Karpas-422 (cell line): ENCODE data around the gene RC3H2. TPM values are rescaled to one million over a fixed set of nuclear protein-coding genes. Genes with fewer than 3 reads are reported as not detected.

Source experiments
- DNase-seq: peaks from one replicate; pipeline ENCODE4 v3.0.0-alpha.2; 2015
- H2AFZ ChIP-seq: fragments of 200-600 bp; sonication (generic); 2 replicates; pipeline ENCODE4 v1.6.1; 2014; ENCODE audit warnings: antibody characterized with exemption, low read length, mixed read lengths
- H3K27ac ChIP-seq: fragments of 200-600 bp; sonication (generic); 2 replicates; pipeline ENCODE4 v1.5.1; 2014; ENCODE audit warnings: mild to moderate bottlenecking, low read length, moderate library complexity
- H3K27me3 ChIP-seq: fragments of 200-600 bp; sonication (generic); 2 replicates; pipeline ENCODE4 v1.6.1; 2014; ENCODE audit warnings: low read length, mixed read lengths
- H3K36me3 ChIP-seq: fragments of 200-600 bp; sonication (generic); 2 replicates; pipeline ENCODE4 v1.6.1; 2014; ENCODE audit warnings: low read length, mixed read lengths; ENCODE audit not compliant: insufficient read depth
- H3K4me1 ChIP-seq: fragments of 200-600 bp; sonication (generic); 2 replicates; pipeline ENCODE4 v1.6.1; 2014; ENCODE audit warnings: mild to moderate bottlenecking, low read length, mixed read lengths
- H3K4me2 ChIP-seq: fragments of 200-600 bp; sonication (generic); 2 replicates; pipeline ENCODE4 v1.6.1; 2014; ENCODE audit warnings: low read length, low read depth, mild to moderate bottlenecking; ENCODE audit not compliant: poor library complexity, severe bottlenecking
- H3K4me3 ChIP-seq: fragments of 200-600 bp; sonication (generic); 2 replicates; pipeline ENCODE4 v1.5.1; 2014; ENCODE audit warnings: mild to moderate bottlenecking, antibody characterized with exemption, low read length, mixed read lengths
- H3K79me2 ChIP-seq: fragments of 200-600 bp; sonication (generic); 2 replicates; pipeline ENCODE4 v1.6.1; 2014; ENCODE audit warnings: mild to moderate bottlenecking, low read length, mixed read lengths
- H3K9ac ChIP-seq: fragments of 200-600 bp; sonication (generic); 2 replicates; pipeline ENCODE4 v1.6.0; 2014; ENCODE audit warnings: low read length
- H3K9me2 ChIP-seq: fragments of 200-600 bp; sonication (generic), shearing (Covaris generic); replicated peaks from 2 replicates; pipeline ENCODE4 v1.6.0; 2014; ENCODE audit warnings: mild to moderate bottlenecking, low read length, moderate library complexity; ENCODE audit not compliant: insufficient read depth
- H3K9me3 ChIP-seq: fragments of 300-700, 200-600 bp; sonication (generic); 2 replicates; pipeline ENCODE4 v1.6.1; 2014; ENCODE audit warnings: low read length, mixed read lengths
- H4K20me1 ChIP-seq: fragments of 200-600 bp; sonication (generic); 2 replicates; pipeline ENCODE4 v1.6.1; 2014; ENCODE audit warnings: mild to moderate bottlenecking, antibody characterized with exemption, low read length, low read depth; ENCODE audit not compliant: insufficient read depth
- total RNA-seq: library from RNA; depleted of rRNA; stranded (reverse); fragments of >200 nt; shearing (Covaris generic); gene quantifications from 2 replicates; pipeline ENCODE4 v1.2.3, GENCODE V29; 2014; ENCODE audit warnings: low replicate concordance

The RC3H2 gene
- total RNA-seq, 1 experiment from 2014 or later: 93.8 TPM

DNA sequence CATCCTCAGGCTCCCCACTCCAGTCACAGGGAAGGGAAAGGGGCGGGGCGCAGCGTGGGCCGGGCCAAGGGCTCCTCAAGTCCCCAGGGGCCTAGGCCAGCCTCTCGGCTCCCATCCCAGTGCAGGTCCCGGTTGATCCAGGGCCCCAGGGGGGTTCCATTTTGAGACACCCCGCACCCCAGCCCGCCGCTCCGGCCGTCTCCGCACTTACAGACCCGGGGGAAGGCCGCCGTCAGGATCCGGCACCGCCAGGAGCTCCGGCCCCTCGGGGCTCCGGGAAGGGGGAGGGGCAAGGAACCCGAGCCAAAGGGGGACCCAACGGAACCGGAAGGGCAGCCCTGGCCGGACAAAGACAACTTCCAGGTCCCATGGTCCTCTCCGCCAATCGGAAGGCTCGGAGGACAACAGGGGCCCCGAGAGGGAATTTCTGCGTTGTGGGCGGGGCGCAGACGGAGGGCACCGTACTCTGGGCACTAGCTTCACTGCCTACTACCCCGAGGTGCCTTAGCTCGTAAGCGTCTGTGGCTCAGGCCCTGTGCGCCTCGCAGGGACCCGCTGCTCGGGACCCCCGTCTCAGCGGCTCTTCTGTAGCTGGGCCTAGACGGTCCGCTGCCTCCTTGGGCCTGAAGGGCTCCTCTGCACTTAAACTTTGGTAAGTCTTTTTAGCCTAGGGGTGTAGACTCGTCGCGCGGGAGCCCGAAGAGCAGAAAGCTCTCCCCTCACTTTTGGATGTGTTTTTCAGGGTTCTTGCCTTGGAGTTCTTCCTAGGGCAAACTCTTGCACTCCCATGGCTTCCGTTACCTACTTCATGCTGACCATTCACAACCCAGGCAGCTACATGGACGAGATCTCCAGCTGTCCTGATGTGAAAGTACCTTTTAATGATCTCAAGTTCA is 26.3 kb upstream of the RC3H2 start, which contains the start of gene ZBTB26:
ZBTB26 (minus strand) TSS at position 287 of the 896 bp plus-strand sequence. CDS start 11,578 bp downstream, outside the sequence.
- Histone ChIP-seq H3K9me2 (no peaks in the 10 kb centered on the region), H3K79me2 (peaks cover 95% of the 10 kb centered on the region), H3K9ac (peak within 1 kb of the TSS; percentile 90), H2AFZ (peak within 1 kb of the TSS; percentile 43; the same call in 1 of the 2 replicates), H3K4me2 (peak within 1 kb of the TSS; percentile 77), H3K9me3 (no peaks in the 10 kb centered on the region), H3K27me3 (no peaks in the 10 kb centered on the region), H3K27ac (peak within 1 kb of the TSS; percentile 77), H3K4me3 (peak within 1 kb of the TSS; percentile 84), H4K20me1 (0 out of 2 replicates have a peak, but pooled peaks cover 3% of the 10 kb centered on the region), H3K36me3 (peaks cover 18% of the 10 kb centered on the region), H3K4me1 (peaks cover 24% of the 10 kb centered on the region)
- DNase-seq: peak; percentile 98

GRCh38 chr9:122930541-122931225 is 25.5 kb upstream of the RC3H2 start:
- Histone ChIP-seq H3K9me2 (no peaks in the 10 kb centered on the region), H4K20me1 (0 out of 2 replicates have a peak, but pooled peaks cover 3% of the 10 kb centered on the region), H3K4me3 (peak overlapping the region; percentile 84), H3K9ac (peak overlapping the region; percentile 90), H3K27me3 (no peaks in the 10 kb centered on the region), H2AFZ (no peak overlapping the region), H3K79me2 (peaks cover 90% of the 10 kb centered on the region), H3K4me2 (peak overlapping the region; percentile 77), H3K4me1 (peaks cover 24% of the 10 kb centered on the region), H3K36me3 (peaks cover 12% of the 10 kb centered on the region; the same call in 1 of the 2 replicates), H3K9me3 (no peaks in the 10 kb centered on the region), H3K27ac (peak overlapping the region; percentile 76)
- DNase-seq: no peak

- no peaks in the 10 kb centered on the region for H3K9me2 ChIP-seq
- peaks cover 88% of the 10 kb centered on the region for H3K79me2 ChIP-seq
- 0 out of 2 replicates have a peak, but pooled peaks cover 3% of the 10 kb centered on the region for H4K20me1 ChIP-seq
- no peaks in the 10 kb centered on the region for H3K27me3 ChIP-seq
- H3K9me3 ChIP-seq: no peaks in the 10 kb centered on the region
- H3K27ac ChIP-seq: no peak overlapping the region
- H3K4me3 ChIP-seq: peak overlapping the region; percentile 84
- H3K9ac ChIP-seq: peak overlapping the region; percentile 90
- peaks cover 10% of the 10 kb centered on the region; the same call in 1 of the 2 replicates for H3K36me3 ChIP-seq
- peaks cover 24% of the 10 kb centered on the region for H3K4me1 ChIP-seq
- H2AFZ ChIP-seq: no peak overlapping the region
- no peak for DNase-seq
- H3K4me2 ChIP-seq: peak overlapping the region; percentile 77
Measured at GRCh38 chr9:122929796-122930354, 24.7 kb upstream of the RC3H2 start.

DNA sequence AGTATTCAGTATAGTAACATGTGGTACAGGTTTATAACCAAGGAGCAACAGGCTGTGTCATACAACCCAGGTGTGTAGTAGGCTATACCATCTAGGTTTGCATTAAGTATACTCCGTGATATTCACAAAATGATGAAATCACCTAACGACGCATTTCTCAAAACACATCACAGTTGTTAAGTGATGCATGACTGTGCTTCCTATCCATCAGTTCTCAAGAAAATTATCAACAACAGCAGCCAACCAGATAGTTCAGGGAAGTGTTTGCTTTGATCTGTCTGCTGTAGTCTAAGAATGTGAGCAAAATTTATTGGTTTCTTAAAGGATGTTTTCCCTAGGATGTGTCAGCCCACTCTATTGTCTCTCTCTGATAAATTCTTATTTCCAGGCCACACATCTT is 18.8 kb upstream of the RC3H2 start:
- Histone ChIP-seq H3K9ac (no peak overlapping the region), H3K4me2 (no peak overlapping the region), H3K9me3 (no peaks in the 10 kb centered on the region), H2AFZ (no peak overlapping the region), H4K20me1 (no peaks in the 10 kb centered on the region), H3K27ac (peak overlapping the region; percentile 21; the same call in 1 of the 2 replicates), H3K9me2 (no peaks in the 10 kb centered on the region), H3K27me3 (no peaks in the 10 kb centered on the region), H3K36me3 (peaks cover 12% of the 10 kb centered on the region; the same call in 1 of the 2 replicates), H3K79me2 (peaks cover 79% of the 10 kb centered on the region), H3K4me3 (no peak overlapping the region), H3K4me1 (peaks cover 11% of the 10 kb centered on the region)
- peak; percentile 49 for DNase-seq

DNA sequence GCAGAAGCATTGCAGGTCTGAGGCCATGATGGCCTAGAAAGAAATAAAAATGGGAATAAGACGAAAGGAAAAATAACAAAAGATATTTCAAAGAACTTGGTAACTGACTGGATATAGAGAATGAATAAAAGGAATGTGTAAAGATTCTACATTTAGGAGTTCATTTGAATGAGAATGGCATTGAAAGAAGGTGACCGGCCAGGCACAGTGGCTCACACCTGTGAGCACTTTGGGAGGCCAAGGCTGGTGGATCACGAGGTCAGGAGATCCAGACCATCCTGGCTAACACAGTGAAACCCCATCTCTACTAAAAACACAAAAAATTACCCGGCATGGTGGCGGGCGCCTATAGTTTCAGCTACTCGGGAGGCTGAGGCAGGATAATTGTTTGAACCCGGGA is 17.6 kb upstream of the RC3H2 start:
- Histone ChIP-seq H3K27ac (no peak overlapping the region), H2AFZ (no peak overlapping the region), H3K4me3 (no peak overlapping the region), H3K36me3 (peaks cover 10% of the 10 kb centered on the region; the same call in 1 of the 2 replicates), H3K4me2 (no peak overlapping the region), H3K9me2 (no peaks in the 10 kb centered on the region), H3K27me3 (no peaks in the 10 kb centered on the region), H3K4me1 (peaks cover 10% of the 10 kb centered on the region), H3K9ac (no peak overlapping the region), H3K79me2 (peaks cover 80% of the 10 kb centered on the region), H4K20me1 (no peaks in the 10 kb centered on the region), H3K9me3 (no peaks in the 10 kb centered on the region)
- no peak for DNase-seq

DNA sequence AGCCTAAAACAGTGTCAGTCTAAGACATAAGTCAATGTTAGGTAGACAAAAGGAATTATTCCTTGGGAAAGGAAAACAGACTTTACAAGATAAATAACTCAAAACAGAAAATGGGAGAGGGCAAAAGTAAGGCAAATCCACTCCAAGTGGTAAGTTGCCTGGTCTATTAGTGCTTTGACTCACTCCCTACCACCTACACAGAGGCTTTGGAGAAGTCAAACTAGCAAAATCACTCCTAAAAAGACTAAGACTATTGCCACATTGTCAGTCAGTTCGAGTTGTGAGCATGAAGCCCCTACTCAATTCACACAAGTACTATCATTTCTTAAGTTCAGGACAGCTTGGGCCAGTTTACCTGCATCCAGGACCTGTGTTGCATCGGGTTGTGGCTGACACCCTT is 13.2 kb upstream of the RC3H2 start:
- H3K9me3 ChIP-seq: no peaks in the 10 kb centered on the region
- H2AFZ ChIP-seq: no peak overlapping the region

GRCh38 chr9:122912964-122913673 is 8.0 kb upstream of the RC3H2 start, which contains the start of gene ZBTB6:
TSS of gene ZBTB6 (minus strand) at chr9:122913323. CDS start at chr9:122912072, 1,251 bp downstream.
- peak; percentile 94 for DNase-seq
- peaks cover 29% of the 10 kb centered on the region; the same call in 1 of the 2 replicates for H3K36me3 ChIP-seq
- H3K9me3 ChIP-seq: no peaks in the 10 kb centered on the region
- H3K27ac ChIP-seq: peak within 1 kb of the TSS; percentile 92
- no peaks in the 10 kb centered on the region for H3K9me2 ChIP-seq
- H3K4me2 ChIP-seq: peak within 1 kb of the TSS; percentile 80
- H3K9ac ChIP-seq: peak within 1 kb of the TSS; percentile 79
- H3K79me2 ChIP-seq: peaks cover 67% of the 10 kb centered on the region
- no peaks in the 10 kb centered on the region for H4K20me1 ChIP-seq
- H3K4me1 ChIP-seq: peaks cover 19% of the 10 kb centered on the region
- H3K27me3 ChIP-seq: no peaks in the 10 kb centered on the region
- H3K4me3 ChIP-seq: peak within 1 kb of the TSS; percentile 78
- no peak within 1 kb of the TSS for H2AFZ ChIP-seq

More for the DNA sequence above, 13.2 kb upstream of the RC3H2 start:
- peaks cover 13% of the 10 kb centered on the region; the same call in 1 of the 2 replicates for H3K36me3 ChIP-seq
- H3K27me3 ChIP-seq: no peaks in the 10 kb centered on the region
- H3K4me2 ChIP-seq: no peak overlapping the region
- H3K79me2 ChIP-seq: peaks cover 68% of the 10 kb centered on the region
- H3K4me3 ChIP-seq: no peak overlapping the region
- no peaks in the 10 kb centered on the region for H4K20me1 ChIP-seq
- no peak overlapping the region for H3K27ac ChIP-seq
- no peak overlapping the region for H3K9ac ChIP-seq
- DNase-seq: no peak
- H3K9me2 ChIP-seq: no peaks in the 10 kb centered on the region
- H3K4me1 ChIP-seq: peaks cover 7% of the 10 kb centered on the region; the same call in 1 of the 2 replicates
